IgD-negative memory B cell (primary cell): ENCODE results near the gene TGM3. TPM values are rescaled to one million over a fixed set of nuclear protein-coding genes. Genes with fewer than 3 reads are reported as not detected.

Experiments used
- H3K27ac Mint-ChIP-seq, 3 donors: one replicate each; pipeline ENCODE4 v1.8.0; 2020 to 2022; ENCODE audit warnings: mild to moderate bottlenecking in 3 of 3, mixed read lengths in 3 of 3, moderate library complexity in 1 of 3
- H3K27me3 Mint-ChIP-seq: one replicate; pipeline ENCODE4 v1.8.0; 2021; ENCODE audit warnings: mixed read lengths
- H3K36me3 Mint-ChIP-seq: one replicate; pipeline ENCODE4 v1.8.0; 2020; ENCODE audit warnings: mild to moderate bottlenecking, mixed read lengths
- H3K4me1 Mint-ChIP-seq, 3 donors: one replicate each; pipeline ENCODE4 v1.8.0; 2020 to 2022; ENCODE audit warnings: mixed read lengths in 3 of 3, mild to moderate bottlenecking in 1 of 3
- H3K4me3 Mint-ChIP-seq, 4 donors: one replicate each; pipeline ENCODE4 v1.8.0; 2020 to 2022; ENCODE audit warnings: mild to moderate bottlenecking in 4 of 4, mixed read lengths in 4 of 4, moderate library complexity in 3 of 4
- H3K9me3 Mint-ChIP-seq, 3 donors: one replicate each; pipeline ENCODE4 v1.8.0; 2020 to 2021; ENCODE audit warnings: mixed read lengths in 3 of 3, mild to moderate bottlenecking in 1 of 3
- polyA plus RNA-seq: library from polyadenylated mRNA; unstranded; fragments of 300-500 nt; fragmentation: Illumina TruSeq; gene quantifications from one replicate; pipeline ENCODE4 v1.2.3, GENCODE V29; 2021

The TGM3 gene
- polyA plus RNA-seq, 1 donor from 2014 or later, result not detected

- Mint-ChIP-seq H3K27ac (no peak overlapping the region), H3K27me3 (no peaks in the 10 kb centered on the region), H3K9me3 (peaks cover 0 to 3% (median 0%) of the 10 kb centered on the region in 3 donors), H3K36me3 (no peaks in the 10 kb centered on the region), H3K4me3 (no peak overlapping the region), H3K4me1 (no peaks in the 10 kb centered on the region)
Observed at GRCh38 chr20:2381303-2381702, 85.5 kb downstream of the TGM3 start.

- Mint-ChIP-seq H3K27ac (no peak overlapping the region), H3K4me1 (no peaks in the 10 kb centered on the region), H3K4me3 (no peak overlapping the region), H3K27me3 (no peaks in the 10 kb centered on the region), H3K9me3 (peaks cover 2 to 8% (median 4%) of the 10 kb centered on the region in 3 donors), H3K36me3 (no peaks in the 10 kb centered on the region)
Observed at GRCh38 chr20:2382833-2383232, 87.0 kb downstream of the TGM3 start.

GRCh38 chr20:2385026-2385425, 89.2 kb downstream of the TGM3 start:
- no peaks in the 10 kb centered on the region for H3K27me3 Mint-ChIP-seq
- no peaks in the 10 kb centered on the region for H3K4me1 Mint-ChIP-seq
- H3K9me3 Mint-ChIP-seq, result peaks cover 8 to 12% (median 11%) of the 10 kb centered on the region in 3 donors
- no peaks in the 10 kb centered on the region for H3K36me3 Mint-ChIP-seq
- no peak overlapping the region for H3K27ac Mint-ChIP-seq
- peak overlapping the region in 1 of 4 donors; percentile 23 for H3K4me3 Mint-ChIP-seq

- Mint-ChIP-seq H3K27me3 (no peaks in the 10 kb centered on the region), H3K4me1 (peaks cover 0 to under 1% (median under 1%) of the 10 kb centered on the region in 3 donors), H3K36me3 (no peaks in the 10 kb centered on the region), H3K27ac (no peak overlapping the region), H3K9me3 (peaks cover 8 to 12% (median 11%) of the 10 kb centered on the region in 3 donors), H3K4me3 (no peak overlapping the region)
Observed at GRCh38 chr20:2385496-2385895, 89.7 kb downstream of the TGM3 start.

- H3K9me3 Mint-ChIP-seq, result peaks cover 8 to 11% (median 10%) of the 10 kb centered on the region in 3 donors
- no peaks in the 10 kb centered on the region for H3K36me3 Mint-ChIP-seq
- H3K27ac Mint-ChIP-seq, result no peak overlapping the region
- no peaks in the 10 kb centered on the region for H3K27me3 Mint-ChIP-seq
- peak overlapping the region in 1 of 4 donors; percentile 30 for H3K4me3 Mint-ChIP-seq
- peaks cover 1 to 12% (median 9%) of the 10 kb centered on the region in 3 donors for H3K4me1 Mint-ChIP-seq
Observed at GRCh38 chr20:2386516-2387179, 90.8 kb downstream of the TGM3 start.

GRCh38 chr20:2387180-2387577, 91.4 kb downstream of the TGM3 start:
- no peaks in the 10 kb centered on the region for H3K27me3 Mint-ChIP-seq
- H3K9me3 Mint-ChIP-seq, result peaks cover 8 to 11% (median 10%) of the 10 kb centered on the region in 3 donors
- H3K4me3 Mint-ChIP-seq, result peak overlapping the region in 1 of 4 donors; percentile 30
- peaks cover 2 to 12% (median 9%) of the 10 kb centered on the region in 3 donors for H3K4me1 Mint-ChIP-seq
- H3K27ac Mint-ChIP-seq, result no peak overlapping the region
- H3K36me3 Mint-ChIP-seq, result no peaks in the 10 kb centered on the region

GRCh38 chr20:2387580-2387979, 91.8 kb downstream of the TGM3 start:
- Mint-ChIP-seq H3K4me3 (no peak overlapping the region), H3K9me3 (peaks cover 8 to 11% (median 10%) of the 10 kb centered on the region in 3 donors), H3K27ac (no peak overlapping the region), H3K36me3 (no peaks in the 10 kb centered on the region), H3K4me1 (peaks cover 2 to 12% (median 9%) of the 10 kb centered on the region in 3 donors), H3K27me3 (no peaks in the 10 kb centered on the region)

Other genes with a start within 250 kb of the TGM3 start
- gene STK35, start 194.2 kb upstream of the TGM3 start, polyA plus RNA-seq, result 5.0 TPM
- not detected for gene TGM6, start 84.9 kb downstream of the TGM3 start, polyA plus RNA-seq
- gene SNRPB, start 174.8 kb downstream of the TGM3 start, polyA plus RNA-seq, result 334 TPM
- 8.5 TPM for gene ZNF343, start 212.9 kb downstream of the TGM3 start, polyA plus RNA-seq
- not detected for gene TMC2, start 240.6 kb downstream of the TGM3 start, polyA plus RNA-seq